Common myeloid progenitor, CD34-positive (primary cell): ENCODE measurements around the gene IRGM.

Source experiments
- CTCF ChIA-PET: fragments of 350-600 bp; sonication (Branson Sonifier 250); formaldehyde crosslinking; loops from one replicate; lab custom pipeline; 2021; ENCODE audit warnings: antibody characterized with exemption; lab: Charles Lee
- POLR2A ChIA-PET: fragments of 350-600 bp; sonication (Branson Sonifier 250); formaldehyde crosslinking; loops from one replicate; lab custom pipeline; 2021; ENCODE audit warnings: antibody characterized with exemption; lab: Charles Lee
- DNase-seq, 3 donors: peaks; one replicate each; pipeline versions ENCODE4 v3.0.0 to v3.0.0-alpha.2; 2013
- H3K27ac ChIP-seq, 2 experiments: 1 replicate in 1 of 2; 2 replicates in 1 of 2; pipeline ENCODE4 v1.7.0; 2013; ENCODE audit warnings: inconsistent platforms in 2 of 2, low read length in 2 of 2, mild to moderate bottlenecking in 2 of 2, low read depth in 1 of 2, moderate library complexity in 1 of 2; ENCODE audit not compliant: severe bottlenecking in 2 of 2, insufficient read depth in 1 of 2, poor library complexity in 1 of 2
- H3K27me3 ChIP-seq, 5 experiments: replicated peaks in 2 of 5; 1 replicate in 3 of 5; 2 replicates in 2 of 5; pipeline versions ENCODE4 v1.6.1 to v1.7.0; 2013; ENCODE audit warnings: low read length in 4 of 5, mild to moderate bottlenecking in 2 of 5, moderate library complexity in 2 of 5, inconsistent platforms in 1 of 5; ENCODE audit not compliant: insufficient read depth in 5 of 5, control insufficient read depth in 4 of 5
- H3K36me3 ChIP-seq, 4 experiments: 1 replicate in 2 of 4; 2 replicates in 2 of 4; pipeline versions ENCODE4 v1.6.1 to v1.7.0; 2013; ENCODE audit warnings: low read length in 3 of 4, control low read depth in 1 of 4, mild to moderate bottlenecking in 1 of 4; ENCODE audit not compliant: control insufficient read depth in 4 of 4, insufficient read depth in 4 of 4
- H3K4me1 ChIP-seq, 4 experiments: 1 replicate in 3 of 4; 2 replicates in 1 of 4; pipeline versions ENCODE4 v1.6.1 to v1.7.1; 2013; ENCODE audit warnings: low read length in 3 of 4, mild to moderate bottlenecking in 3 of 4, control low read depth in 1 of 4, inconsistent platforms in 1 of 4, moderate library complexity in 1 of 4; ENCODE audit not compliant: control insufficient read depth in 4 of 4, insufficient read depth in 4 of 4; ENCODE audit errors: control extremely low read depth in 1 of 4
- H3K4me3 ChIP-seq, 7 experiments: 1 replicate in 4 of 7; 2 replicates in 3 of 7; pipeline versions ENCODE4 v1.5.1 to v1.7.0; 2013; ENCODE audit warnings: mild to moderate bottlenecking in 7 of 7, low read length in 6 of 7, moderate library complexity in 6 of 7, inconsistent platforms in 2 of 7, low read depth in 2 of 7, control low read depth in 1 of 7; ENCODE audit not compliant: insufficient read depth in 4 of 7, control insufficient read depth in 1 of 7; ENCODE audit errors: extremely low read depth in 1 of 7
- H3K9me3 ChIP-seq, 5 experiments: 1 replicate in 4 of 5; 2 replicates in 1 of 5; pipeline versions ENCODE4 v1.6.1 to v1.7.1; 2013; ENCODE audit warnings: low read length in 4 of 5, mild to moderate bottlenecking in 2 of 5, inconsistent platforms in 1 of 5, low read depth in 1 of 5, moderate library complexity in 1 of 5; ENCODE audit not compliant: control insufficient read depth in 4 of 5, insufficient read depth in 2 of 5; ENCODE audit errors: control extremely low read depth in 1 of 5
- whole genome bisulfite sequencing: methylation state at CpG from one replicate; pipeline ENCODE4 v1.1.5; 2013; ENCODE audit not compliant: insufficient coverage; 5-methylcytosine and 5-hydroxymethylcytosine counted together

Gene IRGM

DNA sequence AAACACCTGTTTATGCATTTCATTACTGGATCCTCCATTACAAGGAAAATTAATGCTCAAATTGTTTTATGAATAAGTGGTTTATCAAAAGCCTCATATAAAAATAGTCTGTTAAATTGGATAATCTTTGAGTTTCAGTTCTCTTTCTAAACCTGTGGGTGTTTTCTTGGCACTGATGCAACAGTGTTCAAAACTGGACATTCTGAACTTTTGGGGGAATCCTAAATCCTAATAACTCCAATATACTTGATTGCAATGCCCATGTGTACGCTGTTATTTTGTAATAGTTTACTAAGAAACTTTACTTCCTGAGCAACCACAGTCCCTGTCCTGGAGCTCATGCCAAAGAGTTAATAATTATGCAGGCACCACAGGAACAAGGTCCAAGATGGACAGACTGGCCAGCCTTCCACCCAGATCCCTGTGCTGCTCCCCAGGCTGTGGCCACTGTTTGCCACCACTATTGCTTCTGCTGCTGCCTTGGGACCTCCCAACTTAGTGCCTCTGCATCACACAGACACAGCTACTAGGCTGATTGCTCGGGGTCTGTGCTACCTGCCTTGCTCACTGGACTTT is 14.0 kb downstream of the IRGM start:
- H3K27ac ChIP-seq, result no peak overlapping the region
- WGBS, result 86% methylated on average over 1 of the region's 2 CpGs
- ChIA-PET CTCF (interaction anchor here (0.9 kb wide), 1 partner anchor 144 kb away, joined by 3 read pairs; no protein-coding TSS in a partner anchor), POLR2A (no interaction called here)
- H3K4me1 ChIP-seq, result no peaks in the 10 kb centered on the region
- peaks cover 2 to 32% (median 3%) of the 10 kb centered on the region in 5 experiments for H3K9me3 ChIP-seq
- no peaks in the 10 kb centered on the region for H3K36me3 ChIP-seq
- DNase-seq, result no peak
- H3K4me3 ChIP-seq, result no peak overlapping the region
- no peaks in the 10 kb centered on the region for H3K27me3 ChIP-seq

DNA sequence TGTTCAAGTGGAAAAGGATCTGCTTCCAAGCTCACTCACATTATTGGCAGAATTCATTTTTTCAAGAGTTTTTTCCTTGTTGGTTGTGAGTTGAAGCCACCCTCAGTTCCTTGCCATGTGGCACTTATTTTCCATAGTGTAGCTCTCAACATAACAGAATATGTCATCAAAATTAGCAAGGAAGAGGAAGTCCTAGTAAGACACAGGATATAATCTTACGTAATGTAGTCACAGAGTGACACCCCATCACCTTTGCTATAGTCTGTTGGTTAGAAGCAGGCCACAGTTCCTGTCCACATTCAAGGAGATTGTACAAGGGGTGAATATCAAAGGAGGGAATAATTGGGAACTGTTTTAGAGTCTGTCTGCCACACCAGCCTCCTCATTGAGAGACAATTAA is 15.7 kb downstream of the IRGM start:
- WGBS, result no CpG with 5 or more reads among the region's 1 CpG
- DNase-seq, result no peak
- Histone ChIP-seq H3K4me3 (no peak overlapping the region), H3K4me1 (no peaks in the 10 kb centered on the region), H3K9me3 (peaks cover 3 to 41% (median 7%) of the 10 kb centered on the region in 5 experiments), H3K27me3 (no peaks in the 10 kb centered on the region), H3K36me3 (no peaks in the 10 kb centered on the region), H3K27ac (no peak overlapping the region)
- CTCF ChIA-PET, result no interaction called here
- POLR2A ChIA-PET, result no interaction called here

DNA sequence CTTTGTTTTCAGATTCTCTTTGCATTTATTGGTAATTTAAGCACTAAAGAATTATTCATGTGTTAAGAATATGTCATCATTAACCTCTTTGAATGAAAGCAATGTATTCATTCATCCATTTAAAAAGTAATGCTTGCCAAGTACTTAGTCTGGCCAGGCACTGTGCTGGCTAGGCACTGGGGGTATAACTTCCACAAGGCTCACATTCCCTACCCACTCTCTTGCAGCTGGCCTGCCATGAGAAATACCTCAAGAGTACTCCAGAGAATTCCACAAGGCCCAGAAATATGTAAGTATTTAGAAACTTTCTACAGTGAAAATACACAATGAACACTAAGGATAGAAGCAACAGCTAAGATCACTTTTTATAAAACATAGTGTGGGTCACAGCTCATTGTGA is 33.0 kb downstream of the IRGM start:
- H3K27ac ChIP-seq, result no peak overlapping the region
- no peak for DNase-seq
- H3K27me3 ChIP-seq, result no peaks in the 10 kb centered on the region
- POLR2A ChIA-PET, result no interaction called here
- peaks cover 4 to 52% (median 15%) of the 10 kb centered on the region in 5 experiments for H3K9me3 ChIP-seq
- H3K4me3 ChIP-seq, result no peak overlapping the region
- CTCF ChIA-PET, result no interaction called here
- H3K4me1 ChIP-seq, result no peaks in the 10 kb centered on the region
- H3K36me3 ChIP-seq, result peaks cover 0 to 3% (median 0%) of the 10 kb centered on the region in 4 experiments

DNA sequence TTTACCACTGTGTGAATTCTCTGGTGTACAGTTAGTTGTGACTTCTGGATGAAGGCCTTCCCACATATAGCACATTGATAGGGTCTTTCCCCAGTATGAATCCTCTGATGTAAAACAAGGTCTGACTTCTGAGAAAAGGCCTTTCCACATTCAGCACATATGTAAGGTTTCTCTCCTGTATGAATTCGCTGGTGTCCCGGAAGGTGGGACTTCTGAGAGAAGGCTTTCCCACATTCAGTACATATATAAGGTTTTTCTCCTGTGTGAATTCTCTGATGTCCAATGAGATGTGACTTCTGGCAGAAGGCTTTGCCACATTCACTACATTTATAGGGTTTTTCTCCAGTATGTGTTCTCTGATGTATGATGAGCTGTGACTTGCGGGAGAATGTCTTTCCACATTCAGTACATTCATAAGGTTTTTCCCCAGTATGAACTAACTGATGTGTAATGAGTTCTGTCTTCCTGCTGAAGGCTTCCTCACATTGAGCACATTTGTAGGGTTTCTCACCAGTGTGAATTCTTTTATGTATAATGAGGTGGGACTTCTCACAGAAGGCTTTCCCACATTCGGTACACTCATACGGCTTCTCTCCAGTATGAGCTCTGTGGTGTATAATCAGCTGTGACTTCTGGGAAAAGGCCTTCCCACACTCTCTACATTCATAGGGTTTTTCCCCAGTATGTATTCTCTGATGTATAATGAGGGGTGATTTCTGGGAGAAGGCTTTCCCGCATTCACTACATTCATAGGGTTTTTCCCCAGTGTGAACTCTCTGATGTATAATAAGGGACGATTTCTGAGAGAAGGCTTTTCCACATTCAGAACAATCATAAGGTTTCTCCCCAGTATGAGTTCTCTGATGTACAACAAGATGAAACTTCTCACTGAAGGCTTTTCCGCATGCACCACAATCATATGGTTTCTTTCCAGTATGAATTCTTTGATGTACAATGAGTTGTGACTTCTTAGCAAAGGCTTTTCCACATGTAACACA is 49.4 kb downstream of the IRGM start:
- CTCF ChIA-PET, result interaction anchor here (1.1 to 1.3 kb wide), 2 partner anchors 8 to 9 kb away, joined by 4 to 7 read pairs; no protein-coding TSS in a partner anchor
- no peak for DNase-seq
- Histone ChIP-seq H3K27ac (no peak overlapping the region), H3K27me3 (no peaks in the 10 kb centered on the region), H3K36me3 (peaks cover 0 to 40% (median 4%) of the 10 kb centered on the region in 4 experiments), H3K9me3 (peaks cover 28 to 86% (median 49%) of the 10 kb centered on the region in 5 experiments), H3K4me1 (no peaks in the 10 kb centered on the region), H3K4me3 (peak overlapping the region in 1 of 7 experiments; percentile 4)
- POLR2A ChIA-PET, result no interaction called here
- WGBS, result no CpG with 5 or more reads among the region's 8 CpGs
